NCI-H2227 treated with DMSO at 0.1 percent for 48 hours (cell line): ENCODE measurements around the gene MARF1.
"Not testable (repeated sequence)": the region's sequence is repeated elsewhere in the genome, so short reads cannot be mapped to it uniquely, and the experiment has no call there.

Source experiments
- DNase-seq: peaks from one replicate; lab custom pipeline; 2025; lab: John Stamatoyannopoulos, UW

Gene MARF1

DNA sequence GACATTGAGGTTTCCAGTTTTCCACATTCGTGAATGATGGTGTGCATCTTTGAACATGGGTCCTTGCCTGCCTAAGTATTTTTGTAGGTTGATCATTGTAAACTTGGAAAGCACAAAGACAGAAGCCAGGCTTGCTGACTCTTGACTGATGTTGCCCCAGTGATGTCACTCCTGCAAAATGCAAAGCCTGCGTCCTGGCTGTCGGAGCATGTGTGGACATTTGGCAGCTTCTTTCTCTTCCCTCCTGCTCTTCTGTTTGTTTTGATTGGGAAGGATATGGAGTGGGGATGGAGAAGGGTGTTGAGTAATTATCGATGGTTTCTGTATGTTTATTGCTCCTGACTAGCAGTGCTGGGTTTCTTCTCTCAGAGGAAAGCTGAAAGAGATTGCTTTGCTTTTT, 10.3 kb upstream of the MARF1 start:
- DNase-seq, result no peak

DNA sequence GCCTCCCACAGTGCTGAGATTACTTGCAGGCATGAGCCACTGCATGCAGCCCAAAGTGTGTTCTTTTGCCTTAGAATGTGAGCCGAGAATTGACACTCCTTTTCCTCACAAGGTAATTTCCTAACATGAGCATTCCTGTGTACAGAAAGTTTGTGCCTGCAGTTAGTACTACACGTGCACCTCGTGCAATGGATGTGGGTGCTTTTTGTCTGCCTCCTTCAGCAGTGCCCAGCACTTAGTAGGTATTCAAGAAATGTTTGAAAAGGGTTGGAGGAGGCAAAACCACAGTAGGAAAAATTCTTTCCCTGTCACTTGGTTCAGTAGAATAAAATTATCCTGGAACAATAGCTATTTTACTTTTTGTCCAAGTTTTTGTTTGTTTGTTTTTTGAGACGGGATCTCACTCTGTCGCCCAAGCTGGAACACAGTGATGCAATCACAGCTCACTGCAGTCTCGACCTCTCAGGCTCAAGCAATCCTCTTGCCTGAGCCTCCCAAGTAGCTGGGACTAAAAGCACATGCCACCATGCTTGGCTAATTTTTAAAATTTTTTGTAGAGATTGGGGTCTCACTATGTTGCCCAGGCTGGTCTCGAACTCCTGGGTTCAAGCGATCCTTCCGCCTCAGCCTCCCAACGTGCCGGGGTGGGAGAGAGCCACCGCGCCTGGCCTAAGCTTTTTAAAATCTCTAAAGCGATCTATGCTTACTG, 9.5 kb upstream of the MARF1 start:
- no peak for DNase-seq

DNA sequence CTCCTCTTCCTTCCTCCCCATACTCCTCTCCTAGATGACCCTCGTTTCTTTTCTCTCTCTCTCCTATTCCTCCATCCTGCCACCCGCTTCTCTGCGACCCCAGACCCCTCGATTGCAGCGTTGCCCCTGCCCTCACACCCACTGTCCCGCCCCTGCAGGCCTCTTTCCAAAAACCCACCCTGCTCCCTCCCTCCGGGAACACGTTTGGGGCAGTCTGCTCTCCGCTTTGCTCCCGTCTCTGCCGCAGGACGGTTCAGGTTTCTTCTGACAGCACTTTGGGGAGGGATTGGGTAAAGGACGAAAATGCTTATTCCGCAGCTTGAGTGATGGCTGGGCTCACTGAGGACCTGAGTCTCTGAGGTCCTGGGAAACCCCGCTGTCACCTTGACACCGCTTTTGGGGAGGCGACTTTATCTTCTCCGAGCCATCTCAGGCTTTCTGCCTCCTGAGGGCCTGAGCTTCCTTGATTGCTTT, 7.8 kb upstream of the MARF1 start:
- no peak for DNase-seq

DNA sequence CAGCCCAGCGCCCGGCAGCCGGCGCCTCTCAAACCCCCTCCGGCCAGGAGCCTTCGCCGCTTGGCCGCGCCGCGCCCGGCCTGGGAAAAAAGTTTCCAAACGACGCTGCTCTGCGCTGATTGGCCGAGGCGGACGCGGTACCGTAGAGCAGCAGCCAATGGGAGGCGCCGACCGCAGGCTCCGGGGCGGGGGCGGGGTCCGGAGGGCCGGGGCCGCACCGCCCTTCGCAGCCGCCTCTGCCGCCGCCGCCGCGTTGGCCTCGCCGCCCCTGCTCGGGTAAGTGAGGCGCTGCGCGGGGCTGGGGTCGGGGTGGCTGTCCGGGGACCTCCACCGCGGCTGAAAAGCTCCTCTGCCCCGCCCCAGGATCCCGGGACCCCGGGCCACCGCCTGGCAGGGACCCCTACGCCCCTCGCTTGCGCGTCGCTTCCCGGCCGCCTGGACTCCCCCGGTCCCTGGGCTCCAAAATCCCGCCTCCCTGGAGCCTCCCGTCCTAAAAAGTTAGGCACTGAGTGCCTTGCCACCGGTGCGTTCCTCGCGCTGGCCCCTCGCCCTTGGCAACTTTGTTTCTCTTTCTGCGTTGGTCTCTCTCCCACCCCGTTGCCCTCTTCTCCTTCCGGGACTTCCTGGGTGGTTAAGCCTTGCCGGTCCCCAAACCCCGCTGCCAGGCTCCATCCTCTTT, 7.2 kb upstream of the MARF1 start, which contains the start of gene NDE1:
Gene NDE1 (plus strand): TSS at position 227 of the 679 bp plus-strand sequence. CDS start 14,534 bp downstream, outside the sequence.
- DNase-seq, result peak; percentile 77

DNA sequence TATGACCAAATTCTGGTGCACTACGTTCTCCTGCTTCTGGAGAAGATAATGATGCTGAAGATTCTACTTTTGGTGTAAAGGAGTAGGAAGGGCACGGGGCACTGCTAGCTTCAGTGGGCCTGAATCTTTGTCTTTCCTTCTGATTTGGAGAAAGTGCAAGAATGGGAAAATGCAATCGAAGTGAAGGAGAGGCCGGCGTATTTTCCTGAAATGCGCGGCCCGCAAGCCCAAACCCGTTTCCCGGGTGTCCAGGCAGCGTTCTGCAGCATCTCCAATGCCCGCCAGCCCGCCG, 6.7 kb upstream of the MARF1 start:
- DNase-seq, result no peak

DNA sequence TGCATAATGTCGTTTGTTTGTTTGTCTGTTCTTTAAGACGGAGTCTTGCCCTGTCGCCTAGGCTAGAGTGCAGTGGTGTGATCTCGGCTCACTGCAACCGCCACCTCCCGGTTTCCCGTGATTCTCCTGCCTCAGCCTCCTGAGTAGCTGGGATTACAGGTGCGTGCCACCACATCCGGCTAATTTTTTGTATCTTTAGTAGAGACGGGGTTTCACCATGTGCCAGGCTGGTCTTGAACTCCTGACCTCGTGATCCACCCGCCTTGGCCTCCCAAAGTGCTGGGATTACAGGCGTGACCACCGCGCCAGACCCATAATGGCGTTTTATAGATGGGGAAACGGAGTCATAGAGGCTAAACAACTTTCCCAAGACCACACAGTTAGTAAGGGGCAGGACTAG, 6.4 kb upstream of the MARF1 start:
- not testable (repeated sequence) for DNase-seq

DNA sequence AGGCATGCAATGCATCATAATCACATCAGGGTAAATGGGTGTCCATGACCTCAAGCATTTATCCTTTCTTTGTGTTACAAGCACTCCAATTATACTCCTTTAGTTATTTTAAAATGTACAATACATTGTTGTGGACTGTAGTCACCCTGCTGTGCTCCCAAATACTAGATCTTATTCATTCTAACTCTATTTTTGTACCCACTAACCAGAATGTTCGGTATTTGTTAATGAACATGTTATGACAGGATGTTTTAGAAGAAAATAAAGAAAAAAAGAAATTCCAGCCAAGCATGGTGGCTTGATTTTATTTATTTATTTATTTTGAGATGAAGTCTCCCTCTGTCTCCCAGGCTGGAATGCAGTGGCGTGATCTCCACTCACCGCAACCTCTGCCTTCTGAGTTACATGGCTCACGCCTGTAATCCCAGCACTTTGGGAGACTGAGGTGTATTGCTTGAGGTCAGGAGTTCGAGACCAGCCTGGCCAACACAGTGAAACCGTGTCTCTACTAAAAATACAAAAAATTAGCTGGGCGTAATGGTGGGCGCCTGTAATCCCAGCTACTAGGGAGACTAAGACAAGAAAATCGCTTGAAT, 5.3 kb upstream of the MARF1 start:
- DNase-seq, result peak; percentile 53

DNA sequence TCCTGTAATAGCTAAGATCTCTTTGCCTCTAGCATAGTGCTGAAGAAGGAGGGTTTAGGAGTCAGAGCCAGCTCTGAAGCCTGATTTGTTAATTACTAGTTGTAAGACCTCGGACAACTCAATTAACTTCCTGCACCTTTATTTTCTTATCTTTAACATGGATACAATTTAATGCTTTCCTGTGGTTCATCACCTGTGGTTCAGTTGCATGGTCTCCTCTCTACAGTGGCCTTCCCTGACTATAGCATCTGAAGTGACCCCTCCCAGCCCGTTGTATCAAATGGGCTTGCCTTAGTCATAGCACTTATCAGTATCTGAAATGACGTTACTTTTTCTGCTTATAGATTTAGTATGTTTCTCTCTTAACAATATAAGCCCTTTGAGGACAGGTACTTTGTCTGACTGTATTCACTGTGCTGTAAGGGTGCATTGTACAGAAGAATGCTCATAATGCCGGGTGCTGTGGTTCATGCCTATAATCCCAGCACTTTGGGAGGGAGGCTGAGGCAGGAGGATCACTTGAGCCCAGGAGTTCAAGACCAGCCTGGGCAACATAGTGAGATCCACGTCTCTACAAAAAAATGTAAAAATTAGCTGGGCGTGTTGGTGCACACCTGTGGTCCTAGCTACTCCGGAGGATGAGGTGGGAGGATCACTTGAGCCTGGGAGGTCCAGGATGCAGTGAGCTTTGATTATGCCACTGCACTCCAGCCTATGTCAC, 4.5 kb upstream of the MARF1 start:
- DNase-seq, result no peak

DNA sequence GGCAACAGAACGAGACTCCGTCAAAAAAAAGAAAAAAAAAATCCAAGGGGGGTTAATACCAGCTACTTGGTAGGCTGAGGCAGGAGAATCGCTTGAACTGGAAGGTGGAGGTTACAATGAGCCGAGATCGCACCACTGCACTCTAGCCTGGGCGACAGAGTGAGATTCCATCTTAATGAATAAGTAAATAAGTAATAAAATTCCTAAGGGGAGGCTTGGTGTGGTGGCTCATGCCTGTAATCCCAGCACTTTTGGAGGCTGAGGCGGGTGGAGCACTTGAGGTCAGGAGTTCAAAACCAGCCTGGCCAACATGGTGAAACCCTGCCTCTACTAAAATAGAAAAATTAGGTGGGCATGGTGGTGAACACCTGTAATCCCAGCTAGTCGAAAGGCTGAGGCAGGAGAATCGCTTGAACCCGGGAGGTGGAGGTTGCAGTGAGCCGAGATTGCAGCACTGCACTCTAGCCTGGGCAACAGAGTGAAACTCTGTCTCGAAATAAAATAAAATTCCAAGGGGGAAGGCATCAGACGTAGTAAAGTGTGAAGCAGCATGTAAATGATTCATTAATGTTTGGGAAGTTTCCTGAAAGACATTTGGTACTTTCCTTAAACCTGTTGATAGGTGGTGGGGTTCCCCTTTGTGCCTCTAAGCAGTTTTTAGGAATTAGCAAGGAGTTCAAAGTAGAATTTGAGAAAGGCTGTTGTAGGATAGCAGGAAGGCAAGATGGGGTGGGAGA, 3.8 kb upstream of the MARF1 start:
- not testable (repeated sequence) for DNase-seq

DNA sequence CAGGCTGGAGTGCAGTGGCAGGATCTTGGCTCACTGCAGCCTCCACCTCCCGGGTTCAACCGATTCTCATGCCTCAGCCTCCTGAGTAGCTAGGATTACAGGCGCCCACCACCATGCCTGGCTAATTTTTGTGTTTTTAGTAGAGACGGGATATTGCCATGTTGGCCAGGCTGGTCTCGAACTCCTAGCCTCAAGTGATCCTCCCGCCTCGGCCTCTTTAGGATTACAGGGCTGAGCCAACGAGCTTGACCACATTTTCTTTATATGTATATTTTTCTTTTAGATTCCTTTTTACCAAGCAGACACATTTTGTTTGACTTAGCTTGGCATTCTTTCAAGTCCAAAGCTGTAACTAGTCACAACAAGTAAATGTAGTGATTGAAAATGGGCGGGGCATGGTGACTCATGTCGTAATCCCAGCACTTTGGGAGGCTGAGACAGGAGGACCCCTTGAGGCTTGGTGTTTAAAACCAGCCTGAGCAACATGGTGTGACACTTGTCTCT, 2.1 kb upstream of the MARF1 start:
- DNase-seq, result not testable (repeated sequence)

DNA sequence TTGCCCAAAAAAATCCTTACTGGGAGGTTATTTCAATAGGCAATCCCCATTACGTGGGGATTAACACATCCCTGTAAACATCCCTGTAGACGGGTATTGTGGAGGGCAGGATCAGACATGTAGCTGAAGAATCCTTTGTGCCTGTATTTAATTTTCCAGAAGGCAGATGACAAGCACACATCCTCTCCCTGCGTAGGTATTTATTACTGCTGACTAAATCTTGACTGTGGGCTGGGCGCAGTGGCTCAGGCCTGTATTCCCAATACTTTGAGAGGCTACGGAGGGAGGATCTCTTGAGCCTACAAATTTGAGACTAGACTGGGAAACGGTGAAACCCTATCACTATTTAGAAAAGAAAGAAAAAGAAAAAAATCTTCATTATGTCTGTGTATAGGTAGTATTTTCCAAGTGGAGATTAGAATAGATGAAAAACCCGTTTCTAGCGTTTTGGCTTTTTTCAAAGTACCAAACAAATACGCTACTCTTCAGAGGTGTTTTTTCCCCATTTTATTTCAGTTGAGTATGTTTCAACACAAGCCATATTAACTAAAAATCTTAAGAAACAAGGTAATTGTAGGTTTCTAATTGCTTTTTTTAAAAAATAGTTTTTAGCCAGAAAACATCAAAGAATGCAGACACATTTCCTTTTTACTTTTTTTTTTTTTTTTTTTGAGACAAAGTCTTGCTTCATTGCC, 1.5 kb upstream of the MARF1 start:
- peak; percentile 67 for DNase-seq

DNA sequence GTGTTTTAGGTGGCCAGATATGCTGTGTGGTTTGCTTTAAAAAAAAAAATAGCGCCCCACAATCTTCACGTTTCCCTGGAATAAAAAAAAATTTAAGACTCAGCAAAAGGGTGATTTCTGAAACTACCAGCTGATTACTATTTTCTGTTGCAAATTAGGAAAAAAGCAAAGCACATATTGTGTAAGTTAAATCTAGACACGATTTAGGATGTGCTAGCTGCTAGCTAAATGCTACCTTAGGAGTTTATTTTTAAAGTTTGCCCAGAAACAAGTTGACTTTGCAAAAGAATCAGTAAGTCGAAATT, 944 bp upstream of the MARF1 start:
- DNase-seq, result no peak

DNA sequence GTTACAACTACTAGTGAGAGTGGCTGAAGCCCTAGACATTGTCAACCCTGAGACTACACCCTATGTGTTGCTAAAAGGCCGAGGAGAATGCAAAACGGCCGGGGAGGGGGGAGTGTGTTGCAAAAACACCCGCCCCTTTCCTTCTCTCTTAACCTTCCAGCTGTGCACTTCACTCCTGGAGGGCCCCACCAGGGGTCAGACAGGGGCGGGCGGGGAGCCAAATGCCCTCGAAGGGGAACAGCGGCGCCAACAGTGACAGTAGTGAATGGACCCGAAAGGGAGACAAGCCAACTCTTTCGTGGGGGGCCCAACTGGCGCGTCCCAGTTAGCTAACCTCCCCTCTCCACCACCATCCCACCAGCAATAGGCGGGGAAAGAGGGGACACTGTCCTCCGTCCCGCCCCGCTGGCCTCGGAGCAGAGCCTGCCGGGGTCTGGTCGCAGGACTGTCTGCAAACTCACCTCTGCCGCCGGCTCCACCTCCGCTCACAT, 352 bp downstream of the MARF1 start:
- DNase-seq, result no peak

DNA sequence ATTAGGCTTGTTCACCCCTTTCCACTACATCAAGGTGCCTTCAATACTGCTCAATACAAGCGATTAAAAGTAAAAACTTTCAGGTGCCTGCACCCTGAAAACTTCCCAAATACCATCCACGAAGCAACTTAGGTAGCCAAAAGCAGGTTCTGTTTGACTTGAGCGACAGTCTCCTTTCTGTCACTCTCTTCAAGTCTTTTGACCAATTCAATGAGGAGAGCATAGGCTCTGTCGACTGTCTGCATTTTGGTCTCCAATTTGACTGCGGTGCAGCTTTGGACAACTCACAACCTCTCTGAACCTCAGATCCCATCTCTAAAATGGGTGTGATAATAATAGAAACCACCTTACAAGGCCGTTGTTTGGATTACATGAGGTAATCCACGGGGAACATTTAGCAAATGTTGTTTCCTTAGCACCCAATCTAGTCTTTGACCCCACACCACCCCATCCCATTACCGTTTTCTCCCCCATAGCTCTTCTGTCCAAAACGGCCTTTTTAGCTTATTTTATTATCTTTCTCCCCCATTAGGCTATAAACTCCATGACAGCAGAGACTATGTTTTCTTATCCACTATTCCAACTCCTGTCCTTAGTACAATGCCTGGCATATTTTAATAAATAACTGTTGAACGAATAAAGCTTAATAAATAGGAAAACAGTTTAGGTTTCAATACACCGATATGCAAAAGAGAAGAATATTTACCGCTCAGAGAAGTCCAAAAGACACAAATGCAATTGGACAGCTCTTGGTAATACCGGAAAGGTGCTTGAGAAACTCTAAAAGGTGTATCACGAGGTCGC, 999 bp downstream of the MARF1 start:
- DNase-seq, result no peak

DNA sequence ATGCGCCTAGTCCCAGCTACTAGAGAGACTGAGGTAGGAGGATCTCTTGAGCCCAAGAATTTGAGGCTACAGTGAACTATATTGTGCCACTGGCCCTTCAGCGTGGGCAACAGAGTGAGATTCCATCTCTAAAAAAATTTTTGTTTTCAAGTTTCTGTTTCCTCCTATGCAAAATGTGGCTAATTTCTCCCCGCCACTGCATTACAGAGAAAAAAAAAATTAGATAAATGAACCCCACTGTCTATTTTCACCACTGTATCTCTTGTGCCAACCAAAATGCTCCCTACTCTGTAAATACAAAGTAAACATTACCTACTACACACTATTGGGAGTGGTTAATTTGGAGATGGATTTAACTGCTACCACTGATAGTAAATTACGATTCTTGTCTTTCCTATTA, 2.0 kb downstream of the MARF1 start:
- DNase-seq, result no peak

DNA sequence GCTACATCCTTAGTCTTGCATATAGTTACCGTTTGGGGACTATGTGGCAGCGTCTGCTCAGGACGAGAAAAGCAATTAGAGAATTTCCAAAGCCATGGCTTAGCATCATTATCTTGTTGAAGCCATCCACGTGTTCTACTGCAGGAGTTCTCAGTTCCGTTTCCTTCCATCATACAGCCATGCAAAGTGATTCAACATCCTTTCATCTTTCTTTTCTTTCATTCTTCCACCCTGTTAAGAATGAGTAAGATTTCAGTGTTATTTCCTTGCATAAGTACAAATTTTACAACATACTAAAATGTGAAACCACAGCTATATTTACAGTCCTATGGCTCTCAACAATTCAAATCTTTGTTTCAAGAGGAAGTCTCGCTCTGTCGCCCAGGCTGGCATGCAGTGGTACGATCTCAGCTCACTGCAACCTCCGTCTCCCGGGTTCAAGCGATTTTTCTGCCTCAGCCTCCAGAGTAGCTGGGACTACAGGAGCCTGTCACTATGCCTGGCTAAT, 3.8 kb downstream of the MARF1 start:
- DNase-seq, result no peak

DNA sequence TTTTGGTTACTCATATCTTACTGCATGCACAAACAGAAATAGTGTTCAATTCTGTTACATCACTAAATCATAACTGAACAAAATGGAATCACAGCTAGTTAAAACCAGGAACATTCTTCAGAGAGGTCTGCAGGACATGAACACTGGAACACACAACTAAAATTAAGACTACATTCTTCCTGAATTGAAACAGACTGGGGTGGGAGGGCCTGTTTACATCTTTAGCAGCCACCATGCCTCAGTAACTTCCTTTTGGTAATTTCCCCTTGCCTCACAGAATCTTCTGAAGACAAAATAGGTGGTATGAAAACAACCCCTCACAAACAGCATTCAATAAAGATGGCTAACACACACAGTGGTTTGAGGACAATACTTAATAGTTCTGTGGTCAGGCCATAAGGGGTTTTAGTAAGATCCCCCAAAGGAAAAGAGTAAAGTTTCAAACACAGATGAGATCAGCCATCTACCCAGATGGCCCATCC, 6.5 kb downstream of the MARF1 start:
- DNase-seq, result no peak

DNA sequence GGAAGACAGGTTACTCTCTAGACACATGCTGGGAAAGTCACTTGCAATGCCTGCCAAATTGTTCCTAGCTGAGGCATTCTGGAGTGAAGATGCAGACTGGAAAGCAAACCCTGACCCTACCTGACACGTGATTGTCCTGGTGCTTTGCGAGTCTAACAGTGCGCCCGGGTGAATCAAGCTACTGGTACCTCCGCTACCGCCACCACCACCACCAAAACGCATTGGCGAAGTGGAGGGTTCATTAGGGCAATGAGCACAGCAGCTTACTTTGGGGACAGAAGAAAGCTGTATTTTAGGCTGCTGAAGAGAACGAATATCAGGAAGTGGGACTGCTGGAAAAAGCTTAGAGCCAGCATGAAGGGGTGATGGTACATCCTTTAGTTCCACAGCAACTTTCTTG, 7.0 kb downstream of the MARF1 start:
- no peak for DNase-seq

DNA sequence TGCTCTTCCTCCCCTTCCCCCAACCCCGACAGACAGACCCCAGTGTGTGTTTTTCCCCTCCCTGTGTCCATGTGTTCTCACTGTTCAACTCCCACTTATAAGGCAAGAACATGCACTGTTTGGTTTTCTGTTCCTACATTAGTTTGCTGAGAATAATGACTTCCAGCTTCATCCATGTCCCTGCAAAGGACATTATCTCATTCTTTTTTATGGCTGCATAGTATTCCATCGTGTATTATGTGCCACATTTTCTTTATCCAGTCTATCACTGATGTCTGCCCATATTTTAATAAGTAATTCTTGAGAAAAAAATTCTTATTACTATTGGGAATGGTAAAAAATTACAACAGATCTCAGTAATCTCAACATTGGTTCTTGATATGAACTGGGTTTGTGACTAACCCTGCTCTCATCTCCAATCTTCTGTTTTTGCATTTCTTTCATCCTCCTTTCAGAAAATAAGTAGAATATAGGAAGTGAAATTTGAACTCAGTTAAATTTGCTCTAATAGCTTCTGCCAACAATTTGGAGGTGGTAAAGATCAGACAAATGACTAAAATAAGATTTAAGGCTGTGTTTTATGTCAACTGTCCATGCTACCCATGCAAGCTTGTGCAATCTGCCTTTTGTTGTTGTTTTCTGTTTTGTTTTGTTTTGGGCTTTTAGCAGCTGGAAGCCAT, 11.1 kb downstream of the MARF1 start:
- DNase-seq, result no peak
